ENCODE measurements around the gene GPR85. TPM values are rescaled to one million over a fixed set of nuclear protein-coding genes. Genes with fewer than 3 reads are reported as not detected.
A peak's percentile ranks its signal among the peaks of the same experiment; 100 is the strongest.

Gene GPR85
- 1 to 10 TPM in 1 of 4 donors, under 1 TPM in 3; 0.24 to 2.3 (median 0.71) TPM for total RNA-seq

- DNase-seq = peak; percentile 48 to 57
- peak within 1 kb of the TSS in 1 of 3 donors; percentile 21 for H3K4me3 ChIP-seq (replicated peaks in 1 of 3)
- peaks cover 0 to 4% of the 10 kb centered on the region in 2 donors for H3K4me1 ChIP-seq
- 4% methylated on average over 15 to 29 of the region's 29 CpGs for WGBS, 2 donors
- no peak within 1 kb of the TSS for H3K27ac ChIP-seq
- no peaks in the 10 kb centered on the region for H3K27me3 ChIP-seq
- no peaks in the 10 kb centered on the region for H3K36me3 ChIP-seq
- TF ChIP-seq CTCF (IDR thresholded peaks at IDR 0.05) = no peak
- TF ChIP-seq POLR2A (IDR thresholded peaks at IDR 0.05) = no peak
- intact Hi-C loops (cut with DNase I) = no loop called here
- no peaks in the 10 kb centered on the region for H3K9me3 ChIP-seq
Measured at GRCh38 chr7:113086431-113086888, at the start of gene GPR85. TSS of gene GPR85 (minus strand) at chr7:113086827. CDS start at chr7:113084721, 2,106 bp downstream.

DNA sequence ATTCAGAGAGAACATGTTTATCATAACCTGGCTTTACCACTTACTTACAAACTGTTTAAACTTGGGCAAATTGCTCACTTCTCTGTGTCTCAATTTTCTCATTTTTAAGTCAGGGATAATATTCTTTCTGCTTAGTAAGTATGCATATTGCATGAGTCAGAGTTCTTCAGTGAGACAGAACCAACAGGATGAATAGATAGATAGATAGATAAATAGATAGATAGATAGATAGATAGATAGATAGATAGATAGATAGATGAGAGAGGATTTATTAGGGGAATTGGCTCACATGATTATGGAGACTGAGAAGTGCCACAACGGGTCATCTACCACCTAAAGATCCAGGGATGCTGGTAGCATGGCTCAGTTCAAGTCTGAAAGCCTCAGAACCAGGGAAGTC, 47.4 kb upstream of the GPR85 start:
- TF ChIP-seq CTCF (IDR thresholded peaks at IDR 0.05) = no peak
- TF ChIP-seq POLR2A (IDR thresholded peaks at IDR 0.05) = no peak
- Histone ChIP-seq H3K36me3 (no peaks in the 10 kb centered on the region), H3K27me3 (no peaks in the 10 kb centered on the region), H3K9me3 (no peaks in the 10 kb centered on the region), H3K4me3 (replicated peaks in 1 of 3) (no peak overlapping the region), H3K27ac (no peak overlapping the region), H3K4me1 (no peaks in the 10 kb centered on the region)
- no peak for DNase-seq
- intact Hi-C loops (cut with DNase I) = no loop called here
- WGBS, 2 donors = 89 to 91% methylated on average over 1 of the region's 1 CpG

- WGBS, 2 donors = 85 to 88% methylated on average over 2 of the region's 2 CpGs
- no peak for TF ChIP-seq POLR2A (IDR thresholded peaks at IDR 0.05)
- TF ChIP-seq CTCF (IDR thresholded peaks at IDR 0.05) = no peak
- H3K9me3 ChIP-seq = no peaks in the 10 kb centered on the region
- no peaks in the 10 kb centered on the region for H3K4me1 ChIP-seq
- DNase-seq = no peak
- H3K27me3 ChIP-seq = no peaks in the 10 kb centered on the region
- intact Hi-C loops (cut with DNase I) = no loop called here
- no peaks in the 10 kb centered on the region for H3K36me3 ChIP-seq
- H3K27ac ChIP-seq = no peak overlapping the region
- H3K4me3 ChIP-seq (replicated peaks in 1 of 3) = no peak overlapping the region
Measured at GRCh38 chr7:113131367-113131766, 44.7 kb upstream of the GPR85 start.

GRCh38 chr7:113128031-113128430, 41.4 kb upstream of the GPR85 start:
- no peak overlapping the region for H3K4me3 ChIP-seq (replicated peaks in 1 of 3)
- DNase-seq = no peak
- 94 to 95% methylated on average over 1 of the region's 1 CpG for WGBS, 2 donors
- no peaks in the 10 kb centered on the region for H3K9me3 ChIP-seq
- H3K36me3 ChIP-seq = no peaks in the 10 kb centered on the region
- no peak for TF ChIP-seq POLR2A (IDR thresholded peaks at IDR 0.05)
- no peak for TF ChIP-seq CTCF (IDR thresholded peaks at IDR 0.05)
- intact Hi-C loops (cut with DNase I) = no loop called here
- H3K4me1 ChIP-seq = no peaks in the 10 kb centered on the region
- H3K27ac ChIP-seq = no peak overlapping the region
- H3K27me3 ChIP-seq = no peaks in the 10 kb centered on the region

- 49 to 55% methylated on average over 2 of the region's 2 CpGs for WGBS, 2 donors
- H3K27ac ChIP-seq = no peak overlapping the region
- H3K36me3 ChIP-seq = no peaks in the 10 kb centered on the region
- intact Hi-C loops (cut with DNase I) = no loop called here
- no peaks in the 10 kb centered on the region for H3K4me1 ChIP-seq
- no peak overlapping the region for H3K4me3 ChIP-seq (replicated peaks in 1 of 3)
- H3K9me3 ChIP-seq = no peaks in the 10 kb centered on the region
- no peak for DNase-seq
- TF ChIP-seq POLR2A (IDR thresholded peaks at IDR 0.05) (no peak), CTCF (IDR thresholded peaks at IDR 0.05) (no peak)
- H3K27me3 ChIP-seq = no peaks in the 10 kb centered on the region
Measured at GRCh38 chr7:113125728-113126127, 39.1 kb upstream of the GPR85 start.
